Stromal cell of bone marrow (primary cell): Measurements from ENCODE around the gene SLC37A4.
A peak's percentile ranks its signal among the peaks of the same experiment; 100 is the strongest.
"Not testable (repeated sequence)": the region's sequence is repeated elsewhere in the genome, so short reads cannot be mapped to it uniquely, and the experiment has no call there.

ENCODE experiments used
- DNase-seq: peaks from one replicate; pipeline ENCODE4 v3.0.0-alpha.2; 2012; ENCODE audit warnings: low read depth

SLC37A4 gene

DNA sequence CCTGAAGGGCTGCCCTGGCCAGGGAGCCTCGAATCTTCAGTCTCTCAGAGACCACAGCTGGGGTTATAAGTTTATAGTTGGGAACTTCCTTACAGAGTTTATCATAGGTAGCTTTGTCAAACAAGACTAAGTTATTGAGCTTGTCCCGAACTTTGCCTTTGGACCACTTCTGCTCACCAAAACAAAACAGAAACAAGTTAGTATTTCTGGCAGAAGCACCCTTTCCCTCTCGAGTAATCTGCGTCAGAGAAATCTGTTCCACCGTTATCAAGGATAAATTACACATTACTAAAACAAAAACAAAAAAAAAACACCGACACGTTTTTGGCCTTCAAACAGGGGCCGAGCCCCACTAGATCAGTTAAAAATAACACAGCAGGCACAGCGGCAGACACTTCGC lies 13.3 kb downstream of the SLC37A4 start:
- DNase-seq: not testable (repeated sequence)

DNA sequence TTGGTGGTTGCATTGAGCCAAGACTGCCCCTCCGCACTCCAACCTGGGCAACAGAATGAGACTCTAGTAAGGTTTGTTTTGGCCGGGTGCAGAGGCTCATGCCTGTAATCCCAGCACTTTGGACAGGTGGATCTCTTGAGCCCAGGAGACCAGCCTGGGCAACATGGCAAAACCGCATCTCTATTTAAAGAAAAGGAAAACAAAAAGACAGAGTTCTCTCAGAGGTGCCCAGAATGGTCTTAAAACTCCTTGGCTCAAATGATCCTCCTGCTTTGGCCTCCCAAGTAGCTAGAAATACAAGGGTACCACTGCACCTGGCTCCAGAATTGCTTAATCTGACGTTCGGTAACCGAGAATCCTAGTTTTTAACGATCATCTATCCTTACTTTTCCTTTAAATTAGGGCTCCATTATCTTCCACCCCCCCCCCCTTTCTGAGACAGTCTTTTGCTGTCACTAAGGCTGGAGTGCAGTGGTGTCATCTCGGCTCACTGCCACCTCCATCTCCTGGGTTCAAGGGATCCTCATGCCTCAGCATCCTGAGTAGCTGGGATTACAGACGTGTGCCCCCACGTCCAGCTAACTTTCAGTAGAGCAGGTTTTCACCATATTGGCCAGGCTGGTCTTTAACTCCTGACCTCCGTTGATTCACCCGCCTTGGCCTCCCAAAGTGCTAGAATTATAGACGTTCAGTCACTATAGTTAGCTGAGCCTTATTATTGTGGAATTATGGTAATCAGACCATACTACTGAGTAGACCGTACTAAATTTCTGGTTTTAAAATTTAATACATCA lies 14.3 kb downstream of the SLC37A4 start:
- no peak for DNase-seq

DNA sequence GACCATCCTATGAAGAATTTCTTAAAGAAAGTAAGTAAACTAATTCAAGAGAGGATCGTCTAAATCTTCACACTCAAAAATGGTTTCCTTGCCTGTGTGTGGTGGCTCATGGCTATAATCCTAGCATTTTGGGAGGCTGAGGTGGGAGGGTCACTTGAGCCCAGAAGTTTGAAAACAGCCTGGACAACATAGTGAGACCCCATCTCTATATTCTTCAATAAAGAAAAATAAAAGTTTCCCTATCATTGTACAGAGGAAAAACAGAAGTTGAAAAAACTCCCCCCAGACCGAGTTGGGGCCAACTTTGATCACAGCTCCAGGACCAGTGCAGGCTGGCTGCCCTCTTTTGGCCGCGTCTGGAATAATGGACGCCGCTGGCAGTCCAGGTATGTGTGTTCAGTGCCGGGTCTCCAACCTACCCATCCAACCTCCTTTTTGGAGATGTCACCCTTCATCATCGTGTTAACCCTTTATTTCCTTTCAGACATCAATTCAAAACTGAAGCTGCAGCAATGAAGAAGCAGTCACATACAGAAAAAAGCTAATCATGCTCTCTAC lies 15.5 kb downstream of the SLC37A4 start:
- DNase-seq: no peak

DNA sequence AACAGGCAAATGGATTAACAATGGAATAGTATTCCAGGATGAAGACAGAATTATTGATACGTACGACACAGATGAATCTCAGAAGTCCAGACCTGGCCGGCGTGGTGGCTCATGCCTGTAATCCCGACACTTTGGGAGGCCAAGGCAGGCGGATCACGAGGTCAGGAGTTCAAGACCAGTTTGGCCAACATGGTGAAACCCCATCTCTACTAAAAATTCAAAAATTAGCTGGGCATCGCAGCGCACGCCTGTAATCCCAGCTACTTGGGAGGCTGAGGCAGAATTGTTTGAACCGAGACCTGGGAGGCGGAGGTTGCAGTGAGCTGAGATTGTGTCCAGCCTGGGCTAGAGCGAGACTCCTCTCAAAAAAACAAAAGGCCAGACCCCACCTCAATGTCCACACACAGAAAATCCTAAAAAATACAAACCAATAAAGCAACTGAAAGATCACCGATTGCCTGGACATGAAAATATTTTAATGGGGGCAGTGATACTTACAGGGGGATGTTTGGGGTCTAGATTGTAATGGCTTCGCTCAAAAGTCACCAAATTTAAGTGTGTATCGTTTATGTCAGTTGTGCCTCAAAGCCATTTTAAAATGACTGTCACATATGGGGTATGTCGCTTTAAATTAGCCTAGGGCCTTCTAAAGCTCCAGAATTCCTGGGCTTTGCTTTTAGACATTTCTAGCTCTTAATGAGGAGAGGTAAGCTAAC lies 16.3 kb downstream of the SLC37A4 start:
- DNase-seq: no peak

DNA sequence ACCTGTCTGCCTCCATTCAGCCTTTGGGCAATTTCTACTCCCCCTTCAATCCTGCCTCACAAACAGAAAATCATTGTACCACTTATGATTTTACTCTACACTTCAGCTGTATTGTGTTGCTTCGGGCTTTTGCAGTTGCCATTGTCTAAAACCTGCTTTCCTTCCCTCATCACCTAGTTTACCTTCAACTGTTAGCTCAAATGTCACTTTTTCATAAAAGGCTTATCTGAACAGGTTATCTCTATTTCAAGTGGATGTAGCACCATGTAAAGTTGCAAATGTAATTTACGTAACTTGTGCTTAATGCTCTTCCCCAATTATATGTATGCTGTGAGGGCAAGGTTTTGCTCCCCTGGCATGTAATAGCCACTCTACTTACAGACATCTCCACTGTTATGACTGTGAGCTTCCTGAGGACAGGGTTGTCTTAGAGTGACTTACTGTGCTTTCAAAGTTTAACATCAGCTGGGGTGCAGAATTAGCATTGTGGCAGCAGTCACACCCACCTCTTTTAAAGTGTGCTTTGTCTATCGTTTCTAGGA lies 18.0 kb downstream of the SLC37A4 start:
- DNase-seq: no peak

DNA sequence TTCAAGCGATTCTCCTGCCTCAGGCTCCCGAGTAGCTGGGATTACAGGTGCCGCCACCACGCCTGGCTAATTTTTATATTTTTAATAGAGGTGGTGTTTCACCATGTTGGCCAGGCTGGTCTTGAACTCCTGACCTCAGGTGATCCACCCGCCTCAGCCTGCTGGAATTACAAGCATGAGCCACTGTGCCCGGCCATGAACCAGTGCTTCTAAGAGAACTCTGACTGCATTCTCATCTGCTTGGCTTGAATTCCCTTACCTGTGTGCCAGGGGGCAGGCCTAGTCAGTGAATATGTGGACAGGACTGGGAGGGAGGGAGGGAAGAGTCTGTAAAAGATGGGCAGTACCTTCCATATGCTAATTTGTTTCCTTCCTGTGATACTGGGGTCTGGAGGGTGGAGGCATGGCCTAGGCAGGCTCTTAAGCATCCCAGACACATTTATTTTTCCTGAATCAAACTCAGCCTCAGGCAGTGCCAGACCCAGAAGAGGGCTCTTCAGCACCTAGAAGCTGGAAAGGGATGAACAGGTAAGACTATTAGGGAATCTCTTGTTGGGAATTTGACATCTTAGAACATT lies 19.1 kb downstream of the SLC37A4 start:
- no peak for DNase-seq

DNA sequence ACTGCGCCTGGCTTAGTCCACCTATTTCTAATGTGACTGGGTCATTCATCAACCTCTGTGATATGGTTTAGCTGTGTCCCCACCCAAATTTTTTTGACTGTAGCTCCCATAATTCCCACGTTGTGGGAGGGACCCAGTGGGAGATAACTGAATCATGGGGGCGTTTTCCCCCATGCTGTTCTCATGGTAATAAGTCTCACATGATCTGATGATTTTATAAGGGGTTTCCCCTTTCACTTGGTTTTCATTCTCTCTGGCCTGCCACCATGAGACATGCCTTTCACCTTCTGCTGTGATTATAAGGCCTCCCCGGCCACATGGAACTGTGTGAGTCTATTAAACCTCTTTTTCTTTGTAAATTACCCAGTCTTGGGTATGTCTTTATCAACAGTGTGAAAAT lies 24.0 kb downstream of the SLC37A4 start:
- no peak for DNase-seq

DNA sequence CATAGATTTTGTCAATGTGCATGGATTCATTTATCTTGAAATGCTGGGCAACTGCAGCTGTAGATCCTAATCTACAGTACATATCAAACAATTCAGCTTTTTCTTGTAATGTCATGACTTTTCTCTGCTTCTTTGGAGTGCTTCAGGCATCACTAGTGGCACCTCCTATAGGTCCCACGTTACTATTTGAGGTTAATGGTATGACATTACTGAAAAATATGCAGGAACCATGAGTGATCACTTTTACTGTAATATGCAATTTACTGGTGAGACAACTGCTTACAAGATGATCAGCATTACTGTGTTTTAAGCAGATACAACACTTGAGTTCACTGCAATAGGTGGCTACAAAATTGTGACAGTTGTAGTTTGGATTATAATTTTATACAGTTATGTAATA lies 29.8 kb downstream of the SLC37A4 start:
- no peak for DNase-seq

DNA sequence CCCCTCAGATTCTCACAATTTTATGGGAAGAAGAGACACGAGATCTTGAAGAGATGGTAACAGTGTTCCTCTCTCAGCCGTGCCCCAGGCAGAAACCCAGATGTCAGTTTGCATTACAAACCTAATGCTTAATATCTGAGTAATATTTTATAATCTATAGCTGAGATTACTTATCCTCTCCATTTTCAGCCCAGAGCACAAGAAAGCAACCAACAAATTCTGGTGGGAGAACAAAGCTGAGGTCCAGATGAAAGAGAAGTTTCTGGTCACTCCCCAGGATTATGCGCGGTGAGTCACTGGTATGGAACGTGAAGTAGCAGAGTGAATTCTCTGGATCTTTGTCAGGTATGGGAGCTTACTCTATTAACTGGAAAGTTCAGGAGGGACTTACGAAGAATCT lies 31.9 kb downstream of the SLC37A4 start:
- DNase-seq: no peak

DNA sequence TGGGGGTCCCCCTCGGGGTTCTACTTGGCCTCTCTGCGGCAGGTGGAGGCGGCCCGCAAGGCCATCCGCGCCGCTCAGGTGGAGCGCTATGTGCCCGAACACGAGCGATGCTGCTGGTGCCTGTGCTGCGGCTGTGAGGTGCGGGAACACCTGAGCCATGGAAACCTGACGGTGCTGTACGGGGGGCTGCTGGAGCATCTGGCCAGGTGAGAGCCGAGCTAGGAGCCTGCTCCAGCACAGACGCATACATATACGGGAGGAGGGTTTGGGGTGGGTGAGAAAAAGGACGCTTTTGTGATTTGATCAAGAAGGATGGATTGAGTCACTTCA lies 32.3 kb downstream of the SLC37A4 start:
- no peak for DNase-seq

DNA sequence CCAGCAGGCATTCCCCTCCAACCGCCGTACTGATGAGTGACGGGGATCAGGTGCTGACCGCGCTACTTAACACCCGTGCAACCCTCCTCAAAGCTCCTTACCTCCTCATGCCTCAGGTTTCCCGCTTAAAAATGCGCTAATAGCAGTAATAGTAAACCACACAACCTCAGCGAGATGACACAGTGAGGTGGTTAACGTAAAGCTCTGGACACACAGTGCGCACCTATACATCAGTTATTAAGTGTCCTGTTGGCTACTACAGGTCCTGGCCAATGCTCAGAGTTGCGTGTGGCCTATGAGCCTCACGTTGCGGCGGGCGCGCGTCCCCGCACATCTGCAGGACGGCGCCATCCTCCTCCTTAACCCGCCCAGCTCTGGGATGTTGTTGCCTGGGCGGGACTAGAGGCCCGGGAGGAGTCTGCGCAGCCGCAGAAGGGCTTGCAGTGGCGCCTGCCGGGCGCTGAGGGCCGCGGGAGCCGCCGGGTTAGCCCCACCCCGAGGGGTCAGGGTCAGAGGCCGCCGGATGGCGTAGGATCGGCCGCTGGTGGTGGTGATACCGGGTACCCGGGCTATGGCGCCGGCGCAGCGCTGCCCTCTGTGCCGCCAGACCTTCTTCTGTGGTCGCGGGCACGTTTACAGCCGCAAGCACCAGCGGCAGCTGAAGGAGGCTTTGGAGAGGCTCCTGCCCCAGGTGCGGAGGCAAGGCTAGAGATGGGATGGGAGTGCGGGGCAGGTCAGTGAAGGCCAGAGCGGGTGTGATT lies 32.9 kb downstream of the SLC37A4 start, which contains the start of gene CENATAC:
Gene CENATAC (plus strand): TSS at position 512 of the 761 bp plus-strand sequence. CDS start 60 bp downstream, at position 572.
- DNase-seq: peak; percentile 84

DNA sequence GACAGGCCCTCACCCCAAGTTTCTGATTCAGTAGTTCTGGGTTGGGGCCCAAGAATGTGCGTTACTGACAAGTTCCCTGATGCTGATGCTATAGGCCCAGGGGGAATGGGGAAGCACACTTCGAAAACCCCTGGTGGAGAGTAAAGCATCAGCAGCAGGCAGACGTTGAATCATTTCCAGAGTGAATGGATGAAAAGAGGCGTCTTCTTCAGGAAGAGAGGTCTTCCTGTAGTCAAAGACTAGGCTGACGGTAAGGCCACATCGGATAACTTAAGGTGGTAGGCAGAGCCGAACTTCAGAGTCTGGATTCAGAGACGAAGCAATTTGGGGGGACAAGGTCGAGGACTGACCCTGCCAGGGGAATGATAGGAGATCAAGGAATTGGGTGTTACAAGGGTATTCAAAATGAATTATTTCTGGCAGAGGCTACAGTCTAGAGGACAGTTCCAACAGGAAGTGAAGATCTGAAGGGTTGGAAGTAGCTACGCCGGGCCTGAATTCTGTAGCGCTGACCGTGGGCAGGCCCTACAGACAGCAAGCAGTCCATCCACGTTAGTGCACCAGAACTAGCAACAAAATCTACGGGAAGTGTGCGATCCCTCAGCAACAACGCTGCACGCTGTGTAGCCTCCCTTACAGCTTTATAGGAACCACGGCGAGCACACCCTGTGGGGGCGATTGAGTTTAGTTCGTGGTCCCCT lies 33.6 kb downstream of the SLC37A4 start:
- peak; percentile 21 for DNase-seq

DNA sequence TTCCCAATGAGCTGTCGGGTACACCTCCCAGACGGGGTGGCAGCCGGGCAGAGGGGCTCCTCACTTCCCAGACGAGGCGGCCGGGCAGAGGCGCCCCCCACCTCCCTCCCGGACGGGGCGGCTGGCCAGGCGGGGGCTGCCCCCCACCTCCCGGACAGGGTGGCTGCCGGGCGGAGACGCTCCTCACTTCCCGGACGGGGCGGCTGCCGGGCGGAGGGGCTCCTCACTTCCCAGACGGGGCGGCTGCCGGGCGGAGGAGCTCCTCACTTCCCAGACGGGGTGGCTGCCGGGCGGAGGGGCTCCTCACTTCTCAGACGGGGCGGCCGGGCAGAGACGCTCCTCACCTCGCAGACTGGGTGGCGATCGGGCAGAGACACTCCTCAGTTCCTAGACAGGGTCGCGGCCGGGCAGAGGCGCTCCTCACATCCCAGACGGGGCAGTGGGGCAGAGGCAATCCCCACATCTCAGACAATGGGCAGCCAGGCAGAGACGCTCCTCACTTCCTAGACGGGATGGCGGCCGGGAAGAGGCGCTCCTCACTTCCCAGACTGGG lies 39.1 kb downstream of the SLC37A4 start:
- DNase-seq: not testable (repeated sequence)

DNA sequence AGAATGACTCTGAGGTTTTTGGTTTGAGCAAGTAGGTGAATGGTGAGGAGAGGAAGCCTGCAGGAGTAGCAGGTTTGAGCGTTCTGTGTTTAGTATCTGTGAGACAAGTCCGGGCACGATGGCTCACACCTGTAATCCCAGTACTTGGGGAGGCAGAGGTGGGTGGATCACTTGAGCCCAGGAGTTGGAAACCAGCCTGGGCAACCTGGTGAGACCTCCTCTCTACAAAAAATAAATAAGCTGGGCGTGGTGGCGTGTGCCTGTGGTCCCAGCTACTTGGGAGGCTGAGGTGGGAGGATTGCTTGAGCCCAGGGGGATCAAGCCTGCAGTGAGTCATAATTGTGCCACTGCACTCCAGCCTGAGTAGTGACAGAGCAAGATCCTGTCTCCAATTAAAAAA lies 42.4 kb downstream of the SLC37A4 start:
- no peak for DNase-seq

DNA sequence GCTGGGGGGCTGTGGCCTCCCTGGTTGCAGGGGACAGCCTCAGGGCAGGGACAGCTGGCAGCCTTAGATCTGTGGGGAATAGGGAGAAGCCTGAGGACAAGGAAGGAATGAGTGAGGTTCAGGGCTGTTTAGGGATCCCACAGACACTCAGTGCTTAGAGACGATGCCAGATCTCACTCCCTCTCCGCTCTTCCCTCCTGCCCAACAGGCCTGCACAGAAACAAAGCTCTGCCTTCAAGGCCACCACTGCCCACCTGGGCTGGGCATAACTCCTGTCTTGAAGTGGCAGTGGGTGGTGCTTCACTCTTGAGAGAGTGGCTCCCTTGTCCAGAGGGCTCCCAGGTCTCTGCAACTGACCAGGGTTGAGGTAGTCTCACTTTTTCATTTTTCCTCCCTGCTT lies 45.9 kb downstream of the SLC37A4 start:
- DNase-seq: no peak

DNA sequence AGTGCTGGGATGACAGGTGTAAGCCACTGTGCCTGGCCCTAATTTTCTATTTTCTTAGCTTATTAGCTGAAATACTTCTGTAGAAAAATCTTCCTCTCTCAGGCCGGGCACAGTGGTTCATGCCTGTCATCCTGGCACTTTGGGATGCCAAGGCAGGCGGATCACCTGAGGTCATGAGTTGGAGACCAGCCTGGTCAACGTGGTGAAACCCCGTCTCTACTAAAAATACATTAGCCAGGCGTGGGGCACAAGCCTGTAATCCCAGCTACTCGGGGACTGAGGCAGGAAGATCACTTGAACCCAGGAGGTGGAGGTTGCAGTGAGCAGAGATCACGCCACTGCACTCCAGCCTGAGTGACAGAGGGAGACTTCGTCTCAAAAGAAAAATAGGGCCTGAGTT lies 46.3 kb downstream of the SLC37A4 start:
- not testable (repeated sequence) for DNase-seq

DNA sequence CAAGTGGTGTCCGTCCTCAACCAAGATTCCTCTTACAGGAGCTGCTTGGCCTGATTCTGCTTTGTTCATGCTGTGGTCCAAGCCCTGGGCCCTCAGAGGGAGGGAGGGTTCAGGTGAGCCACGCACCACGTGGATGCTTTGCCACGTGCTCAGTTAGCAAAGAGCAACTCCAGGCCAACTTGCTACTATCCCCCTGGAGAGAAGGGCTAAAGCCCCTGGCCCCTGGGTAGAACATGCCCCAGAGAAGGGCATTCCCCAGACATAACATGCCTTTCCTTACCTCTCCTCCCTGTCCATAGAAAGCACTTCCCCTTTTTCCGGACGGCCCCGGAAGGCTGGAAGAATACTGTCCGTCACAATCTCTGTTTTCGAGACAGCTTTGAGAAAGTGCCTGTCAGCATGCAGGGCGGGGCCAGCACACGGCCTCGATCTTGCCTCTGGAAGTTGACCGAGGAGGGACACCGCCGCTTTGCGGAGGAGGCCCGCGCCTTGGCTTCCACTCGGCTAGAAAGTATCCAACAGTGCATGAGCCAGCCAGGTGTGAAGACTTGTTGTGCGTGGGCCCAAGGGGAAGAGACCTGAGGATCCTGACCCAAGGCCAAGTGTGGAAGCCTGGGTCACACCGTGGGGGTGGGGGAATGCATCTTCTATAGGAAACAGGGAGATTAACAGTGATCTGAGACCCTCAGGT lies 50.3 kb downstream of the SLC37A4 start:
- no peak for DNase-seq

DNA sequence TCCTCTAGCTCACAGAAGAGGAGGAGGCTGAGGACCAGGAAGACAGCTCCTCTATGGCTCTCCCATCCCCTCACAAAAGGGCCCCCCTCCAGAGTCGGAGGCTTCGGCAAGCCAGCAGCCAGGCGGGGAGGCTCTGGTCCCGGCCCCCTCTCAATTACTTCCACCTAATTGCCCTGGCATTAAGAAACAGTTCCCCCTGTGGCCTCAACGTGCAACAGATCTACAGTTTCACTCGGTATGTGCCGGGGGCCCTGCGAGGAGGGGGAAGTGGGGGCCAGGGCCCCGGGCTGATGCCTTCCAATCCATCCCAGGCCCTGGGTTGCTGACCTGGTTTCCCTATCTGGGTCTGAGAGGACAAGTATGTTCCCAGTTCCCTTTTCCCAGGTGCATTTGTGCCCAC lies 51.2 kb downstream of the SLC37A4 start:
- no peak for DNase-seq

DNA sequence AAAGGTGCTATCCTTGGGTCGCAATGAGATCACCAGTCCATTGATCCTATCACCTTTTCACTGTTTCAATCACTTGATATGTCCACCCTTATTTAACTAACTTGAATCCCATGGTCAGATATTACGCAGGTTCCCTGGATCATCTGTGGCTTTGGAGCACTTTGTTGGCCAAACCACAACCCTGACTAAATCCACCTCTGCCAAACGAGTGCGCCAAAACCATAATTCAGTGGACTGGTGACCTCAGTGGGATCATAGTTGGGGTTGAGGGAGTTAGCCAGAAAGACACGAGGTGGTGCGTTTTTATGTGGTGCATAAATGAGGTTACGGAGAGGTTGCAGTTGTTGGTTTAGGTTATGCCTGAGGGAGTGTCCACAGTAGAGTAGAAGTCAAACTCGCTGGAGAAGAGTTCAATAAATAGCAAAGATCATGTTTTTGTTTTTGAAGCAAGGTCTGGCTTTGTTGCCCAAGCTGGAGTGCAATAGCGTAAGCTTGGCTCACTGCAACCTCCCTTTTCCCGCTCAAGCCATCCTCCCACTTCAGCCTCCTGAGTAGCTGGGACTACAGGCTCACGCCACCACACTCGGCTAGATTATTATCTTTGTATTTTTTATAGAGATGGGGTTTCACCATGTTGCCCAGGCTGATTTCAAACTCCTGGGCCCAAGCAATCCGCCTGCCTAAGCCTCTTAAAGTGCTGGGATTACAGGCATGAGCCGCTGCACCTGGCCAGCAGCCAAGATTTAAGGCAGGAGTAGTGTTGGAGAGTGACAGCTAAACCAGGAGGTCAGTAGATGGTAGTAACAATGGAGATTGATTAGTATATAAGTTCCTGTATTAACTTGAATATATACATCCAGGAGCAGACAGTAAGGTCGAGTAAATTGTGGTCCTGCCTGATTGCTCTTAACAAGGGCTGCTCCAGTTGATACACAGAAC lies 54.6 kb downstream of the SLC37A4 start:
- DNase-seq: peak; percentile 82
